Activated naive CD4-positive, alpha-beta T cell treated with anti-CD3 and anti-CD28 coated beads, Interleukin-2, amount 50 U/mL, for 24 hours (primary cell): Measurements from ENCODE around the gene ZNRF3.
"Not testable (repeated sequence)": the region's sequence is repeated elsewhere in the genome, so short reads cannot be mapped to it uniquely, and the experiment has no call there.

Source experiments
- H3K27ac Mint-ChIP-seq: one replicate; pipeline ENCODE4 v1.8.0; 2021; ENCODE audit warnings: mild to moderate bottlenecking, mixed read lengths
- H3K27me3 Mint-ChIP-seq: one replicate; pipeline ENCODE4 v1.8.0; 2021; ENCODE audit warnings: mixed read lengths
- H3K36me3 Mint-ChIP-seq: one replicate; pipeline ENCODE4 v1.8.0; 2021; ENCODE audit warnings: mixed read lengths
- H3K4me1 Mint-ChIP-seq: one replicate; pipeline ENCODE4 v1.8.0; 2021; ENCODE audit warnings: mixed read lengths
- H3K4me3 Mint-ChIP-seq: one replicate; pipeline ENCODE4 v1.8.0; 2021; ENCODE audit warnings: mild to moderate bottlenecking, mixed read lengths
- H3K9me3 Mint-ChIP-seq: one replicate; pipeline ENCODE4 v1.8.0; 2021; ENCODE audit warnings: mixed read lengths

Gene ZNRF3

GRCh38 chr22:28947125-28947524 is 63.8 kb downstream of the ZNRF3 start:
- Mint-ChIP-seq H3K36me3 (peaks cover 12% of the 10 kb centered on the region), H3K27ac (peak overlapping the region; percentile 5), H3K9me3 (peaks cover 15% of the 10 kb centered on the region), H3K4me1 (no peaks in the 10 kb centered on the region), H3K4me3 (no peak overlapping the region), H3K27me3 (peaks cover 37% of the 10 kb centered on the region)

GRCh38 chr22:28948424-28948823 is 65.1 kb downstream of the ZNRF3 start:
- Mint-ChIP-seq H3K9me3 (peaks cover 15% of the 10 kb centered on the region), H3K4me3 (no peak overlapping the region), H3K36me3 (peaks cover 12% of the 10 kb centered on the region), H3K27me3 (peaks cover 43% of the 10 kb centered on the region), H3K4me1 (no peaks in the 10 kb centered on the region), H3K27ac (no peak overlapping the region)

DNA sequence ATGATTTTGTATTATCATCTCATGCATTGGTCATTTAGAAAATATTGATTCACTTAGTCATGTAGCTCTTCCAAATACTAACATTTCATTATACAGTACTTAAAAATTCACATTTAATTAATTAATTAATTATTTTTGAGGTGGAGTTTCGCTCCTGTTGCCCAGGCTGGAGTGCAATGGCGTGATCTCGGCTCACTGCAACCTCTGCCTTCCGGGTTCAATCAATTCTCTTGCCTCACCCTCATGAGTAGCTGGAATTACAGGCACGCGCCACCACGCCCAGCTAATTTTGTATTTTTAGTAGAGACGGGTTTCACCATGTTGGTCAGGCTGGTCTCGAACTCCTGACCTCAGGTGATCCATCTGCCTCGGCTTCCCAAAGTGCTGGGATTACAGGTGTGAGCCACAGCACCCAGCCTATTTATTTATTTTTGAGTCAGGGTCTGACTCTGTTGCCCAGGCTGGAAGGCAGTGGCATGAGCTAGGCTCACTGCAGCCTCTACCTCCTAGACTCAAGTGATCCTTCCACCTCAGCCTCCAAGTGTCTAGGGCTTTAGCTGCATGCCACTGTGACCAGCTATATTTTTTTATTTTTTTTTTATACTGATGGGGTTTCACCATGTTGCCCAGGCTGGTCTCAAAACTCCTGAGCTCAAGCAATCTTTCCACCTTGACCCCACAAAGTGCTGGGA is 65.6 kb downstream of the ZNRF3 start:
- not testable (repeated sequence) for H3K4me3 Mint-ChIP-seq, H3K4me1 Mint-ChIP-seq, H3K27ac Mint-ChIP-seq
- H3K36me3 Mint-ChIP-seq, result peaks cover 12% of the 10 kb centered on the region
- H3K27me3 Mint-ChIP-seq, result peaks cover 47% of the 10 kb centered on the region
- H3K9me3 Mint-ChIP-seq, result peaks cover 15% of the 10 kb centered on the region

DNA sequence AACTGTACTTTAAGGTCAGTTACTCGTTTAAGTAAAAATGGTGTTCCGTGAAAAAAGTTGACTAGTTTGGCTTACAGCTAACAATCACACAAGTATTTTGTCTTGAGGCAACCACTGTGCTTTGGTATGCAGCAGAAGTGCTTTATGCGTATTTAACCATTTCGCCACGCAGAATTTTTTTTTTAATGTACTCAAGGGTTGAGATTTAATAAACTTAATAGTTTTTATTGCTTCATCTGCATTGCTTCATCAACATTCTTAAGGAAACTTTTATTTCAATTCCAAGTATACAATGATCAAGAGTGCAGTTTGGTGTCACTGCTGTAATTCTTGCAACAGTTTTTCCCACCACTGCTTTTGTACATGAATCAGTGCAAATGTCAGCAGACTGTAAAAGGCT is 66.4 kb downstream of the ZNRF3 start:
- peaks cover 50% of the 10 kb centered on the region for H3K27me3 Mint-ChIP-seq
- peaks cover 12% of the 10 kb centered on the region for H3K36me3 Mint-ChIP-seq
- H3K9me3 Mint-ChIP-seq, result peaks cover 15% of the 10 kb centered on the region
- H3K27ac Mint-ChIP-seq, result no peak overlapping the region
- H3K4me1 Mint-ChIP-seq, result peaks cover 4% of the 10 kb centered on the region
- H3K4me3 Mint-ChIP-seq, result no peak overlapping the region

- H3K4me3 Mint-ChIP-seq, result no peak overlapping the region
- H3K36me3 Mint-ChIP-seq, result peaks cover 10% of the 10 kb centered on the region
- peaks cover 51% of the 10 kb centered on the region for H3K27me3 Mint-ChIP-seq
- peaks cover 11% of the 10 kb centered on the region for H3K4me1 Mint-ChIP-seq
- H3K9me3 Mint-ChIP-seq, result peaks cover 15% of the 10 kb centered on the region
- peak overlapping the region; percentile 15 for H3K27ac Mint-ChIP-seq
Measured at GRCh38 chr22:28950617-28951411, 67.4 kb downstream of the ZNRF3 start.

- Mint-ChIP-seq H3K4me3 (no peak overlapping the region), H3K36me3 (peaks cover 6% of the 10 kb centered on the region), H3K27me3 (peaks cover 51% of the 10 kb centered on the region), H3K9me3 (peaks cover 9% of the 10 kb centered on the region), H3K4me1 (peaks cover 18% of the 10 kb centered on the region), H3K27ac (no peak overlapping the region)
Measured at GRCh38 chr22:28951530-28951929, 68.2 kb downstream of the ZNRF3 start.

DNA sequence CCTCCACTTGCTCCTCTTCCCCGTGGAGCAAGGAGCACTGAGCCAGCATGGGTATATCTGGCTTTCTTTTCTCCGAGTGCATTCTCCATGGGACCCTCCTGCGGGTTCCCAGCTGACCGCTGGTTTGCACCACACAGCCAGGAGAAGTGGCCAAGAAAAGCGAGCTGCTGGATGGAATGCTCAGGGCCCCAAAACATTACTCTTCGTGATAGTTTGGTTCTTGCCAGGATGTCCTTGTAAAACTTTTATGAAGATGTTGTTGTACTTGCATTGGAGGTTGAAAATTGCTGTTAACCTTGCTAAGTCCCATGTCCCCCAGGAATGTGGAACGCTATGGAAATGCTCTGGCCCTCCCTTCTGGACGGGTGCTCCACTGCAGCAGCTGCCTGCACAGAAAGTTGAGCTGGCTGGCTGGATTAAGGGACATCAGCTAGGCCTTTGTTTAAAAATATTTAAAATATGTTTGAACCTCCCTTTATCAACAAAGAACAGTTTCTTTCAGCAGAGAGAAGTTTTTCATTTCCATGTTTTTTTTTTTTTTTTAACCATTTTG is 68.7 kb downstream of the ZNRF3 start:
- no peak overlapping the region for H3K4me3 Mint-ChIP-seq
- no peak overlapping the region for H3K27ac Mint-ChIP-seq
- peaks cover 2% of the 10 kb centered on the region for H3K36me3 Mint-ChIP-seq
- H3K9me3 Mint-ChIP-seq, result peaks cover 8% of the 10 kb centered on the region
- H3K27me3 Mint-ChIP-seq, result peaks cover 52% of the 10 kb centered on the region
- peaks cover 22% of the 10 kb centered on the region for H3K4me1 Mint-ChIP-seq

DNA sequence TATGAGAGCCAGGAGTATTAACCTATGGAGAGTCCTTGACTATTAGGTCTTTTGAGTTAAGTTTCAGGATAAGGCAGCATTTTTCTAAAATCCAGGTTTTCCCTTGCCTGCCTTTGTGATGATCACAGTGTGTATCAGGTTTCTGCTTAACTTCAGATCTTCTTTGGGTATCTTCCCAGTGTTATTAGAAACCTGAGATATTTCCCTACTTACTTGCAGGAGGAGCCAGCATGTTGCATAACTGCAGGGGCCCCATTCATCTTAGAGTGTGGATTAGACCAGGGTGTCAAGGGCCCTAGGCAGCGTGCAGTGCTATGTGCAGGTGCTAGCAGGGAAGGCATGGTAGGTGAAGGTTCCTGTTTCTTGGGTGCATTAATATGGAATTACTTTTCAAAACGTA is 69.5 kb downstream of the ZNRF3 start:
- Mint-ChIP-seq H3K27me3 (peaks cover 51% of the 10 kb centered on the region), H3K36me3 (no peaks in the 10 kb centered on the region), H3K9me3 (peaks cover 4% of the 10 kb centered on the region), H3K4me3 (no peak overlapping the region), H3K27ac (peak overlapping the region; percentile 70), H3K4me1 (peaks cover 22% of the 10 kb centered on the region)

DNA sequence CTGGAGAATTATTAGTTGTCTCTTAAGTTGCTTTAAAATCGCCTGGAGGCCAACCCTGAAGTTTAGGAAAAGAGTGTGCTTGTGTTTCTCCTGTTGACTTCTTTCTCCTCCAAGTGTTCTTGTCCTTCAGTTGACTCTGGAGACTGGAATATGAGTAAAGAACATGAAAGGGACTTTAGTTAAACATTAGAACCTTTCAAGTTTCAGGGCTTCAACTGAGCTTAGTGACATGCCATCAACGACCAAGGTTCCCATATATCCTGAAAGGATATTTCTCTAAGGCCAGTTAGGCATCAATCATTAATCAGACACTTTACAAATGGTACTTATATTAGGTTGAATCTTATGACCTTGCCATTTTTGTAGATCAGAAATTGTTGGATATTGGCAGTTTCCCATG is 70.0 kb downstream of the ZNRF3 start:
- Mint-ChIP-seq H3K9me3 (peaks cover 2% of the 10 kb centered on the region), H3K4me3 (no peak overlapping the region), H3K4me1 (peaks cover 22% of the 10 kb centered on the region), H3K27me3 (peaks cover 54% of the 10 kb centered on the region), H3K27ac (peak overlapping the region; percentile 46), H3K36me3 (no peaks in the 10 kb centered on the region)

DNA sequence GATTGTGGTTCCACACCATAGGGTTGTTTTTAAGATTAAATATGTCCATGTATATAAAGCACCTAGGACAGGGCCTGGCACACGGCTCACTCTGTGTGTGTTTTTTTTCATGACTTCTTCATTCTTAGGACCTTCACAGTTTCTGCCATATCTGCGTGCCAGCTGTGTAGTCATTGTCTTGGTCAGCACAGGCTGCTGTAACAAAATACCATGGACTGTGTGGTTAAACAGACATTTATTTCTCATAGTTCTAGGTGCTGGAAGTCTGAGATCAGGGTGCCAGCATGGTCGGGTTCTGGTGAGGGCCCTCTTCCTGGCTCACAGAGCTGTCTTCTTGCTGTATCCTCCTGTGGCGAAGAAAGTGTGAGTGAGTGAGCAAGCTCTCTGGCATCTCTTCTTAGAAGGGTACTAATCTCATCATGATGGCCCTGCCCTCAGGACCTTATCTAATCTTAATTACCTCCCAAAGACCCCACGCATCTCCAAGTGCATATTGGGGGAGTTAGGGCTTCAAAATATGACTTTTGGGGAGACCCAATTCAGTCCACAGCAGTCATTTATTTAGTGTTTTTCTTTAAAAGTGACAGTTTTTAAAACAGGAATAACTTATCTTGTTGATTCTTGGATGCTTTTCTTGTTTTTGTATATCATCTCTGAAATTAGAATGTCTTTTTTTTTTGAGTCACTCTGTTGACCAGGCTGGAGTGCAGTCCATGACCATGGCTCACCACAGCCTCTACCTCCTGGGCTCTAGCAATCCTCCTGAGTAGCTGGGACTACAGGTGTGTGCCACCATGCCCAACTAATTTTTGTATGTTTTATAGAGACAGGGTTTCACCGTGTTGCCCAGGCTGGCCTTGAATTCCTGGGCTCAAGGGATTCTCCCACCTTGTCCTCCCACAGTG is 70.9 kb downstream of the ZNRF3 start:
- H3K4me3 Mint-ChIP-seq, result no peak overlapping the region
- H3K36me3 Mint-ChIP-seq, result no peaks in the 10 kb centered on the region
- H3K27me3 Mint-ChIP-seq, result peaks cover 55% of the 10 kb centered on the region
- no peaks in the 10 kb centered on the region for H3K9me3 Mint-ChIP-seq
- peaks cover 22% of the 10 kb centered on the region for H3K4me1 Mint-ChIP-seq
- no peak overlapping the region for H3K27ac Mint-ChIP-seq

GRCh38 chr22:28955817-28956216 is 72.4 kb downstream of the ZNRF3 start:
- peak overlapping the region; percentile 73 for H3K4me3 Mint-ChIP-seq
- H3K27me3 Mint-ChIP-seq, result peaks cover 63% of the 10 kb centered on the region
- no peaks in the 10 kb centered on the region for H3K9me3 Mint-ChIP-seq
- peak overlapping the region; percentile 48 for H3K27ac Mint-ChIP-seq
- peaks cover 25% of the 10 kb centered on the region for H3K4me1 Mint-ChIP-seq
- H3K36me3 Mint-ChIP-seq, result no peaks in the 10 kb centered on the region

GRCh38 chr22:28956506-28956905 is 73.1 kb downstream of the ZNRF3 start:
- H3K4me1 Mint-ChIP-seq, result peaks cover 32% of the 10 kb centered on the region
- peaks cover 63% of the 10 kb centered on the region for H3K27me3 Mint-ChIP-seq

DNA sequence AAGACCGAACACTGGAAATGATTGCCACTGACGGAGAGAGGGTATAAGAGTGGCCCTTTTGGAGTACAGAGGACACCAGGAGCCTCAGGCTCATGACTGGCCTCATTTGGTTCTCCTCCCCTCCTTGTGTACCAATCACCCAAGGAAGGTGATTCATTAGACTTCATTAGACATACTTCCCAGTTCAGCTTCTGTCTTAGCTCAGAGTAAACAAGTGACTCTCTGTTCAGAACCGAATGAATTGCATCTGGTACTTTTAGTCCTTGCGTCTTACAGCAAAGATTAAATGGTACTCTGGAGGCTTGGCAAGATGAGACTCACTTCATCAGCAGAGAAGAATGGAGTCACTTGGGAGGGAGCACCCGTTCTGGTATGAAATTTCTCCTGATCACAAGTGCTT is 75.2 kb downstream of the ZNRF3 start:
- peaks cover 58% of the 10 kb centered on the region for H3K27me3 Mint-ChIP-seq
- no peaks in the 10 kb centered on the region for H3K9me3 Mint-ChIP-seq
- peaks cover 32% of the 10 kb centered on the region for H3K4me1 Mint-ChIP-seq
- no peak overlapping the region for H3K27ac Mint-ChIP-seq
- H3K36me3 Mint-ChIP-seq, result no peaks in the 10 kb centered on the region
- no peak overlapping the region for H3K4me3 Mint-ChIP-seq

More at GRCh38 chr22:28956506-28956905, 73.1 kb downstream of the ZNRF3 start:
- H3K9me3 Mint-ChIP-seq, result no peaks in the 10 kb centered on the region
- no peak overlapping the region for H3K27ac Mint-ChIP-seq
- no peak overlapping the region for H3K4me3 Mint-ChIP-seq
- no peaks in the 10 kb centered on the region for H3K36me3 Mint-ChIP-seq

GRCh38 chr22:28962042-28962554 is 78.7 kb downstream of the ZNRF3 start:
- no peak overlapping the region for H3K4me3 Mint-ChIP-seq

GRCh38 chr22:28963362-28963761 is 80.0 kb downstream of the ZNRF3 start:
- Mint-ChIP-seq H3K27me3 (peaks cover 49% of the 10 kb centered on the region), H3K27ac (no peak overlapping the region), H3K4me1 (peaks cover 10% of the 10 kb centered on the region), H3K36me3 (no peaks in the 10 kb centered on the region), H3K4me3 (no peak overlapping the region), H3K9me3 (no peaks in the 10 kb centered on the region)

More at GRCh38 chr22:28962042-28962554, 78.7 kb downstream of the ZNRF3 start:
- Mint-ChIP-seq H3K27me3 (peaks cover 52% of the 10 kb centered on the region), H3K9me3 (no peaks in the 10 kb centered on the region), H3K27ac (no peak overlapping the region), H3K4me1 (peaks cover 10% of the 10 kb centered on the region), H3K36me3 (no peaks in the 10 kb centered on the region)
